Thymus (tissue), 14 donors: ENCODE measurements around the gene CTRB1. TPM values are rescaled to one million over a fixed set of nuclear protein-coding genes. Genes with fewer than 3 reads are reported as not detected.

Experiments used
- DNase-seq, 9 donors: peaks; one replicate each; pipeline ENCODE4 v3.0.0-alpha.2; 2013; ENCODE audit warnings: low spot score in 9 of 9, low read depth in 6 of 9, missing footprints in 1 of 9
- H3K27ac ChIP-seq, 2 donors: one replicate each; pipeline ENCODE4 v1.5.1; 2013; ENCODE audit warnings: control low read depth in 1 of 2, low read depth in 1 of 2, low read length in 1 of 2, mild to moderate bottlenecking in 1 of 2, moderate library complexity in 1 of 2
- H3K27me3 ChIP-seq, 2 donors: one replicate each; pipeline ENCODE4 v1.5.1; 2013; ENCODE audit warnings: low read length in 1 of 2; ENCODE audit not compliant: control insufficient read depth in 2 of 2, insufficient read depth in 1 of 2
- H3K36me3 ChIP-seq, 2 donors: one replicate each; pipeline ENCODE4 v1.5.1; 2013; ENCODE audit warnings: low read length in 1 of 2, mild to moderate bottlenecking in 1 of 2, moderate library complexity in 1 of 2; ENCODE audit not compliant: control insufficient read depth in 2 of 2, insufficient read depth in 2 of 2
- H3K4me1 ChIP-seq, 2 donors: one replicate each; pipeline ENCODE4 v1.5.1; 2013; ENCODE audit warnings: low read length in 2 of 2; ENCODE audit not compliant: control insufficient read depth in 2 of 2, insufficient read depth in 2 of 2
- H3K4me3 ChIP-seq, 2 donors: one replicate each; pipeline ENCODE4 v1.5.1; 2013; ENCODE audit warnings: low read length in 2 of 2, control low read depth in 1 of 2, mild to moderate bottlenecking in 1 of 2
- H3K9me3 ChIP-seq, 2 donors: one replicate each; pipeline ENCODE4 v1.5.1; 2013; ENCODE audit warnings: low read length in 1 of 2, mild to moderate bottlenecking in 1 of 2; ENCODE audit not compliant: control insufficient read depth in 2 of 2, insufficient read depth in 1 of 2
- WGBS: extraction: QIAGEN DNeasy Blood & Tissue Kit; methylation state at CpG from one replicate; pipeline ENCODE4 v1.1.7; 2013; 5-methylcytosine and 5-hydroxymethylcytosine counted together
- long read RNA-seq, 10 donors: transcript quantifications; one replicate each; lab custom pipeline, GENCODE V29; 2026
- polyA plus RNA-seq: library from polyadenylated mRNA; stranded (reverse); fragments of 200-250 nt; gene quantifications from one replicate; pipeline ENCODE4 v1.2.3, GENCODE V29; 2013
- total RNA-seq: library from RNA; stranded (reverse); fragments of 120-200 nt; gene quantifications from one replicate; pipeline ENCODE4 v1.2.4, GENCODE V29; 2013
- donor health status: healthy.

The CTRB1 gene
- 0.14 TPM for total RNA-seq
- polyA plus RNA-seq, result 0.78 TPM
- long read RNA-seq, donor 1, result 0 reads
- long read RNA-seq, donor 2, result 0 reads
- long read RNA-seq, donor 3, result 0 reads
- long read RNA-seq, donor 4, result 0 reads
- long read RNA-seq, donor 5, result 0 reads
- long read RNA-seq, donor 6, result 0 reads
- long read RNA-seq, donor 7, result 0 reads
- long read RNA-seq, donor 8, result 0 reads
- long read RNA-seq, donor 9, result 0 reads
- long read RNA-seq, donor 10, result 0 reads

DNA sequence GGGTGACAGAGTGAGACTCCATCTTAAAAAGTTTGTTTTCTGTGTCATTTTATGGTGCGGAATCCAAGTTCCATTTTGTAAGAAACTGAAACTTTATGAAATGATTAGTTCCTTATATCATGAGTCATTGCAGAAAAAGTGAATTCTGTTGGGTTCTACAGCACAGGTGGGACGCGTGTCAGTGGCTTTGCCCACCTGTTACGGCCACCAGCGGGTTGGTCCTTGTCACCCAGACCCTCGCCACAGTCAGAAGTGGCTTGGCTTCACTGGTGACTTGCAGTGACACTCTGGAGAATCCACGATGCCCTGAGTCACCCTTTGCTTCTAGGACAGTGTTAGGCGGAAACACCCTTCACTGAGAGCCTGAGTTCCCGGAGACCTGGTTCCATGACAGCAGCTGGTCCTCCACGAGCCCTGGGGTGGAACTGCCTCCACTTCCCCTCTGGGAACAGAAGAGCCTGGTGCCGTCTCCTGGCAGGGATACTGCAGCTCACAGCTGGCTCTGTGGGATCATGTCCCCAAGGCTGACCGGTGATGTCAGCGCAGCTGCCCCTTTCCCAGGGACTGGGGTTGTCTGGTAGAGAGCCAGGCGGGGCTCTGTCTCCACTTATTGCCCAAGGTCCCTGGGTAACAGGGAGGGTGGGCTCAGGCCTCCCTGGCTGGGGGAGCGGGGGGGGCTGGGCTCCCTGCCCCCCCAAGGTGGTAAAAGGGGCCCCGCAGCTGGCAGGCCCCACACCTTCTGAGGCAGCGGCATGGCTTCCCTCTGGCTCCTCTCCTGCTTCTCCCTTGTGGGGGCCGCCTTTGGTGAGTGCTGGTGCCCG lies at the start of gene CTRB1:
CTRB1 (plus strand) TSS at position 733 of the 821 bp plus-strand sequence; CDS start at position 753, 20 bp downstream.
- DNase-seq, result no peak
- Histone ChIP-seq H3K4me3 (no peak within 1 kb of the TSS), H3K36me3 (no peaks in the 10 kb centered on the region), H3K27ac (peak within 1 kb of the TSS in 1 of 2 donors; percentile 68), H3K9me3 (no peaks in the 10 kb centered on the region), H3K4me1 (peaks cover 3 to 16% of the 10 kb centered on the region in 2 donors), H3K27me3 (no peaks in the 10 kb centered on the region)
- WGBS, result 91% methylated on average over 19 of the region's 19 CpGs

DNA sequence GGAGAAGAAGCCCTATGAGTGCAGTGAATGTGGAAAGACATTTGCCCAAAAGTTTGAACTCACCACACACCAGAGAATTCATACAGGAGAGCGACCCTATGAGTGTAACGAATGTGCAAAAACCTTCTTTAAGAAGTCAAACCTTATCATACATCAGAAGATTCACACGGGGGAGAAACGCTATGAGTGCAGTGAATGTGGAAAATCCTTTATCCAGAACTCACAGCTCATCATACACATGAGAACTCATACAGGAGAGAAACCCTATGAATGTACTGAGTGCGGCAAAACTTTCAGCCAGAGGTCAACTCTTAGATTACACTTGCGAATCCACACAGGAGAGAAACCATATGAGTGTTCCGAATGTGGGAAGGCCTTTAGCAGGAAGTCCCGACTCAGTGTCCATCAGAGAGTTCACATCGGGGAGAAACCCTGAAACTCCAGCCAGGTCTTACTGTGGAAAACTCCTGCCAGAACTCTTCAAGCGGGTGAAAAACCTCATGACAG lies 48.8 kb upstream of the CTRB1 start:
- DNase-seq, result no peak
- peaks cover 51 to 55% of the 10 kb centered on the region in 2 donors for H3K36me3 ChIP-seq
- no peaks in the 10 kb centered on the region for H3K4me1 ChIP-seq
- H3K27ac ChIP-seq, result no peak overlapping the region
- no peak overlapping the region for H3K4me3 ChIP-seq
- 98% methylated on average over 10 of the region's 10 CpGs for WGBS
- no peaks in the 10 kb centered on the region for H3K27me3 ChIP-seq
- peaks cover 19 to 37% of the 10 kb centered on the region in 2 donors for H3K9me3 ChIP-seq

DNA sequence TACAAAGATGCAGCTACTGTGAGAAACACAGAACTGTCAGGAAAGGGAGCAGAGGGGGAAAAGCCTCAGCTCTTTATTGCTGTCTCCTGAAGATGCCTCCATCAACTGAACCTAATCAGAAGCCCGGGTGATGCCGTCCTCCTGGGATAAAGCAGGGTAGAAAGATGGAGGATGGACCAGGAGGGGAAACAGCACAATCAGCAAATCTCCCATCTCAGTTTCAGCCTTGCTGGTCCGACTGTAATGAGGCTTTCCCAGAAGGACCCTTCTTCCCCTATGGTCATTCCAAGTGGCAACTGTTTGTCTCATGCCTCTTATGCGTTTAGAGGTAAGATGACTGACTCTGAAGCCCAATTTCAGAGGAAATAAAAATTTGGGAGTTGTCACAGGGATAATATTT lies 46.2 kb upstream of the CTRB1 start:
- H3K36me3 ChIP-seq, result peaks cover 32 to 38% of the 10 kb centered on the region in 2 donors
- H3K27ac ChIP-seq, result no peak overlapping the region
- 98% methylated on average over 4 of the region's 4 CpGs for WGBS
- H3K4me1 ChIP-seq, result no peaks in the 10 kb centered on the region
- peaks cover 19 to 44% of the 10 kb centered on the region in 2 donors for H3K9me3 ChIP-seq
- H3K4me3 ChIP-seq, result no peak overlapping the region
- DNase-seq, result no peak
- no peaks in the 10 kb centered on the region for H3K27me3 ChIP-seq

DNA sequence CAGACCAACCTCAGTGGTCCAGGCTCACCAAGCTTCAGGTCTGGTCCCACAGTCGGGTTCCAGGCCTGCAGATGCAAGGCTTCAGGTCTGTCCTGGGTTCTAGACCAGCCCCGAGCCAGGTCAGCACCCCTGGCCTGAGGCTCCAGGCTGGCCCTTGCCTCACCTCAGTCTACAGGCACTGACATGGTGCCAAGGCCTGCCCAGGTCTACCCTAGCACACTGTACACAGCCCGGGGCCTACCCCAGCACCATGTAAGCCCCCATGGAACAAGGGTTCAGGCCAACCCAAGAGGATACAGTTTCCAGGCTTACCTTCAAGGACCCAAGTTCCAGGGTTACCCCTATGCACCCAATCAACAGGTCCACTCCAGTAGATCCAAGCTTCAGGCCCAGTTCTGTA lies 43.7 kb upstream of the CTRB1 start:
- Histone ChIP-seq H3K36me3 (peaks cover 9 to 13% of the 10 kb centered on the region in 2 donors), H3K9me3 (peaks cover 6 to 31% of the 10 kb centered on the region in 2 donors), H3K27ac (no peak overlapping the region), H3K4me3 (no peak overlapping the region), H3K27me3 (no peaks in the 10 kb centered on the region), H3K4me1 (no peaks in the 10 kb centered on the region)
- DNase-seq, result no peak
- 96% methylated on average over 3 of the region's 3 CpGs for WGBS

DNA sequence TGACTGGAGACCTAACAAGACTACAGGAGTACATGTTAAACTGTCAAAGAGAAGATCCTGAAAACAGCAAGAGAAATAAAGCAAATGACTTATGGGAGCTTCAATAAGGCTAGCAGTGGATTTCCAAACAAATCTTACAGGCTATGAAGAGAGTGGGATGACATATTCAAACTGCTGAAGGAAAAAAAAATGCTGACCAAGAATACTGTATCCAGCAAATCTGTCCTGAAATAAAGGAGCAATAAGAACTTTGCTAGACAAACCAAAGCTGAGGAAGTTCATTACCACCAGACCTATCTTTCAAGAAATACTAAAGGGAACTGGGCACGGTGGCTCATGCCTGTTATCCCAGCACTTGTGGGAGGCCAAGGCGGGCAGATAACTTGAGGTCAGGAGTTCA lies 41.9 kb upstream of the CTRB1 start:
- no peak for DNase-seq
- Histone ChIP-seq H3K27me3 (no peaks in the 10 kb centered on the region), H3K36me3 (peaks cover 0 to 3% of the 10 kb centered on the region in 2 donors), H3K27ac (no peak overlapping the region), H3K4me3 (no peak overlapping the region), H3K9me3 (peaks cover 5 to 29% of the 10 kb centered on the region in 2 donors), H3K4me1 (no peaks in the 10 kb centered on the region)
- over 99% methylated on average over 2 of the region's 2 CpGs for WGBS

DNA sequence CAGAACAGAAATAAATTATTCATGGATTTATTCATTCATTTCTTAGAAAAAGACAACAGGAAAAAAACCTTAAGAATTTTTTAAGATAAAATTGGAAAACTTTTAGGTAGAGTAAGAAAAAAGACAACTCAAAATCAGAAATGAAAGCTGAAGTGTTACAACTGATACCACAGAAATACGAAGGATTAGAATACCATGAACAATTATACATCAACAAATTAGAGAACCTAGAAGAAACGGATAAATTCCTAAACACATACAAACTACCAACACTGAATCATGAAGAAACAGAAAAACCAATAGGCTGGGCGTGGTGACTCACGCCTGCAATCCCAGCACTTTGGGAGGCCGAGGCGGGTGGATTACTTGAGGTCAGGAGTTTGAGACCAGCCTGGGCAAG lies 39.6 kb upstream of the CTRB1 start:
- Histone ChIP-seq H3K27ac (no peak overlapping the region), H3K9me3 (peaks cover 5 to 20% of the 10 kb centered on the region in 2 donors), H3K4me3 (no peak overlapping the region), H3K27me3 (no peaks in the 10 kb centered on the region), H3K36me3 (peaks cover 0 to 3% of the 10 kb centered on the region in 2 donors), H3K4me1 (no peaks in the 10 kb centered on the region)
- DNase-seq, result no peak
- WGBS, result 96% methylated on average over 6 of the region's 6 CpGs

DNA sequence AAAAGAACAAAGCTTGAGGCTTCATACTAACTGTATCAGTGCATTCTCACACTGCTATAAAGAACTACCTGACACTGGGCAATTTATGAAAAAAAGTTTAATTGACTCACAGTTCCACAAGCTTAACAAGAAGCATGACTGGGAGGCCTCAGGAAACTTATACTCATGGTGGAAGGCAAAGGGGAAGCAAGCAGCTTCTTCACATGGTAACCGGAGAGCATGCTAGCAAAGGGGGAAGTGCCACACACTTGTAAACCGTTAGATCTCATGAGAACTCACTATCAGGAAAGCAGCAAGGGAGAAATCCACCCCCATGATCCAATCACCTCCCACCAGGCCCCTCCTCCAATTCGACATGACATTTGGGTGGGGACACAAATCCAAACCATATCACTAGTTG lies 37.2 kb upstream of the CTRB1 start:
- WGBS, result 21% methylated on average over 3 of the region's 3 CpGs
- no peak for DNase-seq
- no peaks in the 10 kb centered on the region for H3K4me1 ChIP-seq
- H3K4me3 ChIP-seq, result no peak overlapping the region
- no peaks in the 10 kb centered on the region for H3K36me3 ChIP-seq
- H3K27me3 ChIP-seq, result no peaks in the 10 kb centered on the region
- no peak overlapping the region for H3K27ac ChIP-seq
- peaks cover under 1 to 4% of the 10 kb centered on the region in 2 donors for H3K9me3 ChIP-seq

DNA sequence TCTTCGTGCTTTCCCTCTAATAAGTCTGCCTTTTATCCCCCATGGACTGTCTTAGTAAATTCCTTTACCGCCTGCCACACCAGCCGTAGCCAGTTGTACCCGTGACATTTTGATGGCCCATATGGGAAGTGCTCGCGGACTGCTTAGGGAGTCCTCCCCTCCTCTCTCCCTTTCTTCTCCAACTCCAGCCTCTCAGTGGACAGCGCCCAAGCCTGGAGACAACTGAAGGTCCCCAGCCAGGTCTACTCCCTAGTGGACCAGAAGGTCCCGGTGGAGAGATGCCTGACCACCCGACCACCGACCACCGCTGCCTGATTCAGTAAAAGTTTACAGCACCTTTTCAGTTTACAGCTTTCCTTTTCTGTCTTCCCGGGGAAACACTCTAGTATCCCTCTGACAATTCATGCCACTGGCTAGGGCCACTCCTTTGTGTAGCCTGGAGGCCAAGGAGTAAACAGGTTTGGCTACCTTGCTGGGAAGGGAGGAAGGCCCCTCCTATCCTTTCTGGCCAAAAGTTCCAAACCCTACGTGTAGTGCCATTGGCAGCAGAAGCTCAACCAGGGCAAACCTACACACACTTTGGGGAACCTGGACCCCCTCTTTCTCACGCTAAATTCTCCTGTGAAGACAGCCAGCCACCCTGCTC lies 29.8 kb upstream of the CTRB1 start:
- no peak for DNase-seq
- H3K27me3 ChIP-seq, result peaks cover 0 to 6% of the 10 kb centered on the region in 2 donors
- H3K4me1 ChIP-seq, result no peaks in the 10 kb centered on the region
- no peaks in the 10 kb centered on the region for H3K36me3 ChIP-seq
- H3K27ac ChIP-seq, result no peak overlapping the region
- 94% methylated on average over 14 of the region's 14 CpGs for WGBS
- H3K9me3 ChIP-seq, result no peaks in the 10 kb centered on the region
- H3K4me3 ChIP-seq, result no peak overlapping the region
